Ovary (tissue), 9 donors: ENCODE data around the gene PIGZ. TPM values are rescaled to one million over a fixed set of nuclear protein-coding genes. Genes with fewer than 3 reads are reported as not detected.

Experiments
- DNase-seq, 5 donors: peaks; one replicate each; pipeline ENCODE4 v3.0.0-alpha.2; 2019 to 2020
- H3K27ac ChIP-seq, 2 donors: fragments of 200-600 bp; one replicate each; pipeline versions ENCODE4 v1.5.1 to v1.8.0; 2019 to 2022
- H3K27me3 ChIP-seq: fragments of 200-600 bp; one replicate; pipeline ENCODE4 v1.8.0; 2022
- H3K36me3 ChIP-seq: fragments of 200-600 bp; sonication (generic); one replicate; pipeline ENCODE4 v1.5.1; 2019
- H3K4me1 ChIP-seq: one replicate; pipeline ENCODE4 v1.8.1; 2013; ENCODE audit warnings: mild to moderate bottlenecking, moderate library complexity; ENCODE audit not compliant: insufficient read depth
- H3K4me3 ChIP-seq: fragments of 200-600 bp; sonication (generic); one replicate; pipeline ENCODE4 v1.5.1; 2017
- H3K9me3 ChIP-seq, 2 donors: fragments of 200-600 bp in 1 of 2; sonication (generic) in 1 of 2; one replicate each; pipeline versions ENCODE4 v1.5.1 to v1.8.1; 2013 to 2019; ENCODE audit warnings: mild to moderate bottlenecking in 1 of 2, moderate library complexity in 1 of 2
- EP300 ChIP-seq: sonication (generic); formaldehyde crosslinking; IDR thresholded peaks from one replicate; pipeline ENCODE4 v1.6.1; 2017; ENCODE audit warnings: antibody characterized with exemption
- POLR2A ChIP-seq: fragments of 450-650 bp; IDR thresholded peaks from one replicate; pipeline ENCODE4 v1.6.1; 2017; ENCODE audit warnings: antibody characterized with exemption, mild to moderate bottlenecking, moderate library complexity
- WGBS, 3 donors: extraction: QIAGEN DNeasy Blood & Tissue Kit in 1 of 3; methylation state at CpG; one replicate each; pipeline versions ENCODE4 v1.1.5 to v1.1.7; 2013 to 2017; 5-methylcytosine and 5-hydroxymethylcytosine counted together
- intact Hi-C, 4 donors: fragments of 100-400 bp; cut with DNase I; formaldehyde crosslinking; loops; one replicate each; pipeline versions ENCODE4 v1.11.0 to v1.15.1; 2022 to 2023
- polyA plus RNA-seq, 2 donors: library from polyadenylated mRNA; stranded (reverse); fragments of 200-250 nt in 1 of 2; fragments of 350-450 nt in 1 of 2; fragmentation: Illumina TruSeq in 1 of 2; extraction: RNeasy Lipid Tissue Mini Kit (QIAGEN cat#74804) in 1 of 2; gene quantifications; one replicate each; pipeline ENCODE4 v1.2.3, GENCODE V29; 2013 to 2014
- total RNA-seq, 7 donors: library from RNA; depleted of rRNA in 2 of 7; stranded (reverse); fragments of >200 nt in 2 of 7; fragmentation: NEBNext Ultra II Directional in 3 of 7; extraction: Animal tissue kit (Norgen Biotek cat#: 25700) in 3 of 7; gene quantifications; one replicate each; pipeline versions ENCODE4 v1.1.0 to v1.2.4, GENCODE V29; 2016 to 2023
- TF ChIP-seq, protein P1 (sequence below), 3 donors: fragments of 450-650 bp in 2 of 3; fragments of 200-600 bp in 1 of 3; IDR thresholded peaks; one replicate each; pipeline versions ENCODE4 v1.5.1 to v1.8.0; 2016 to 2022; ENCODE audit warnings: antibody characterized with exemption in 3 of 3, mild to moderate bottlenecking in 1 of 3
- donor health status: DM: no; HTN: no; CAD: no; lungs with moderate emphysema.
- donor health status: DM: no; HTN: no; CAD: no.
- donor health status: Bipolar disorder and iron deficiency.
- donor health status: DM: yes; HTN: yes; CAD: no.
- donor health status: DM: no; HTN: no; CAD: no.
- donor health status: DM: yes; HTN: yes; CAD: no.

PIGZ gene
- total and polyA plus RNA-seq, 9 donors = 0.45 to 7.4 (median 1.5) TPM; not detected in 1

DNA sequence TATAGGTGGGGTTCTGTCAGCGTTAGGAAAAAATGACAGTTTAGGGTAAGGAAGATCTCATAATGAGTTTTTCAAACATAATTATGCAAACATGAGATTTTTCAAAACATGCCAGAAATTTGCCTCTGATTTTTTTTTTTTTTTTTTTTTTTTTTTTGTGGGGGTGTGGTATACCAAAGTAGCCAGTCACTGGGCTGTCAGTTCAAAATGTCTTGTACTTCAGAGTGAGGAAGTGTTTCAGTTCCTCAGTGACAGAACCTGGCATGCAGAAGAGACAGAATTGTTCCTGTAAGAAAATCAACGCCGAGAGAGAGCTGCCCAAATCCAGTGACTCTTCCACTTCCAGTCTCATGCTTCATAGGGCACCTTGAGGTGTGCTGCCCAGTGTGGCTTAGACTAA lies 36.0 kb downstream of the PIGZ start:
- no peak for DNase-seq
- intact Hi-C loops = no loop called here
- no peak for TF ChIP-seq EP300
- TF ChIP-seq, protein P1, sequence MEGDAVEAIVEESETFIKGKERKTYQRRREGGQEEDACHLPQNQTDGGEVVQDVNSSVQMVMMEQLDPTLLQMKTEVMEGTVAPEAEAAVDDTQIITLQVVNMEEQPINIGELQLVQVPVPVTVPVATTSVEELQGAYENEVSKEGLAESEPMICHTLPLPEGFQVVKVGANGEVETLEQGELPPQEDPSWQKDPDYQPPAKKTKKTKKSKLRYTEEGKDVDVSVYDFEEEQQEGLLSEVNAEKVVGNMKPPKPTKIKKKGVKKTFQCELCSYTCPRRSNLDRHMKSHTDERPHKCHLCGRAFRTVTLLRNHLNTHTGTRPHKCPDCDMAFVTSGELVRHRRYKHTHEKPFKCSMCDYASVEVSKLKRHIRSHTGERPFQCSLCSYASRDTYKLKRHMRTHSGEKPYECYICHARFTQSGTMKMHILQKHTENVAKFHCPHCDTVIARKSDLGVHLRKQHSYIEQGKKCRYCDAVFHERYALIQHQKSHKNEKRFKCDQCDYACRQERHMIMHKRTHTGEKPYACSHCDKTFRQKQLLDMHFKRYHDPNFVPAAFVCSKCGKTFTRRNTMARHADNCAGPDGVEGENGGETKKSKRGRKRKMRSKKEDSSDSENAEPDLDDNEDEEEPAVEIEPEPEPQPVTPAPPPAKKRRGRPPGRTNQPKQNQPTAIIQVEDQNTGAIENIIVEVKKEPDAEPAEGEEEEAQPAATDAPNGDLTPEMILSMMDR (IDR thresholded peaks at IDR 0.05) = no peak
- TF ChIP-seq POLR2A = no peak
- Histone ChIP-seq H3K27me3 (no peaks in the 10 kb centered on the region), H3K36me3 (no peaks in the 10 kb centered on the region), H3K27ac (no peak overlapping the region), H3K4me1 (no peaks in the 10 kb centered on the region), H3K9me3 (no peaks in the 10 kb centered on the region), H3K4me3 (no peak overlapping the region)
- 92 to 94% (median 92%) methylated on average over 3 of the region's 3 CpGs for WGBS, 3 donors

DNA sequence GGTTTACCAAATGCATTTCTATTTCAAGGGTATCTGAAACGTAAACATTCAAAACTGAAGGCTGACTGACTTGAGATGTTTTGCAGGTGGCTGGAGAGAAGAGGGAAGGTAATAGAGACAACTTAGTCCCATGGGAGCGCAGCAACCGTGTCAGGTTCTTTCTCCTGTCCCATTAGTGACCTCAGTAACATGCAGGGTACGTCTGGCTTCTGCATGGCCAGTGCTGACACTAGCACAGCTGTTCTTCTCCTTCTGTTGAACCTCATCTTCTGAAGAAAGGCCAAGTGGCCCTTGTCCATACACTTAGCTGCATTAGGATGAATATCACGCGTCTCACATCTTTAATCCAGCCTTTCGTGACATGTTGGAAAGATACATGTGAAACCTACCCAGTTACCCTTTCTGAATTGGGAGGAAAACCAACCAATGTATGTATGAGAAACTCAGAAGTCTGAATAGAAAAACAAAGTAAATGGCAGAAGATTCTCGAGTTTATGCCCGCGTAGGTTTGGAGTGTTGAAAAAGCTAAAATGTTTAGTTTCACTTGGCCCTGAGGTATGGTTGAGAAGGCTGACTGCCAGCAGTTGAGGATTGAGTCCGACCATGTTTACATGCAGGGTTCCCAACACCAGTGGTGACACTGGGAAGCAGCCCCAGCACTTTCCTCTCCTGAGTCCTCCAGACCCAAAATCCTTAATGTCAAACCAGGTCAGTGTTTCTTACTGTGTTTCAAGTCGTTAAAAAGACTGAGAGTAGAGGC lies 36.6 kb downstream of the PIGZ start:
- Histone ChIP-seq H3K36me3 (no peaks in the 10 kb centered on the region), H3K4me3 (no peak overlapping the region), H3K27me3 (no peaks in the 10 kb centered on the region), H3K27ac (no peak overlapping the region), H3K9me3 (no peaks in the 10 kb centered on the region), H3K4me1 (no peaks in the 10 kb centered on the region)
- intact Hi-C loops = no loop called here
- TF ChIP-seq POLR2A = no peak
- TF ChIP-seq, protein P1 (IDR thresholded peaks at IDR 0.05) = no peak
- no peak for TF ChIP-seq EP300
- DNase-seq = no peak
- 78 to 82% (median 79%) methylated on average over 12 of the region's 12 CpGs for WGBS, 3 donors

DNA sequence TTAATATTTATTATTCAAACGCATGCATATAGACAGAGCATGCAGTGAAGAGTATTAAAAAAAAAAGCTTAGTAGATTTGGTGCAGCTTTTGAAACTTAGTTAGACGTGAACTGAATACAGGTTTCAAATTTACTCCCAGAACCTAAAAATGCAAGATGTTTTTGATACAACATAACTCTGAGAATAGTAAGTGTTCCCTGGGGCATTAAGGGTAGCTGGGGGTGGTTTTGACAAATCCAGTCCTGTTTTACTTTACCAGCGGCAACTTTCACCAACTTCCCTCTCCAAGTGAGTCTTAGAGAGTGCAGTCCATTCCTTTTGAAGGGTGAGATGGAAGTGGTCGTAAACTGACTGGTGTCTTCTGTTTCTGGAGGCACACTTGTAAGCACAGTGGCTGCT lies 37.5 kb downstream of the PIGZ start:
- Histone ChIP-seq H3K4me3 (no peak overlapping the region), H3K9me3 (no peaks in the 10 kb centered on the region), H3K27ac (no peak overlapping the region), H3K4me1 (no peaks in the 10 kb centered on the region), H3K36me3 (no peaks in the 10 kb centered on the region), H3K27me3 (no peaks in the 10 kb centered on the region)
- DNase-seq = no peak
- intact Hi-C loops = no loop called here
- WGBS, 3 donors = 86 to 92% (median 91%) methylated on average over 4 of the region's 4 CpGs
- no peak for TF ChIP-seq EP300
- TF ChIP-seq POLR2A = no peak
- TF ChIP-seq, protein P1 (IDR thresholded peaks at IDR 0.05) = no peak

DNA sequence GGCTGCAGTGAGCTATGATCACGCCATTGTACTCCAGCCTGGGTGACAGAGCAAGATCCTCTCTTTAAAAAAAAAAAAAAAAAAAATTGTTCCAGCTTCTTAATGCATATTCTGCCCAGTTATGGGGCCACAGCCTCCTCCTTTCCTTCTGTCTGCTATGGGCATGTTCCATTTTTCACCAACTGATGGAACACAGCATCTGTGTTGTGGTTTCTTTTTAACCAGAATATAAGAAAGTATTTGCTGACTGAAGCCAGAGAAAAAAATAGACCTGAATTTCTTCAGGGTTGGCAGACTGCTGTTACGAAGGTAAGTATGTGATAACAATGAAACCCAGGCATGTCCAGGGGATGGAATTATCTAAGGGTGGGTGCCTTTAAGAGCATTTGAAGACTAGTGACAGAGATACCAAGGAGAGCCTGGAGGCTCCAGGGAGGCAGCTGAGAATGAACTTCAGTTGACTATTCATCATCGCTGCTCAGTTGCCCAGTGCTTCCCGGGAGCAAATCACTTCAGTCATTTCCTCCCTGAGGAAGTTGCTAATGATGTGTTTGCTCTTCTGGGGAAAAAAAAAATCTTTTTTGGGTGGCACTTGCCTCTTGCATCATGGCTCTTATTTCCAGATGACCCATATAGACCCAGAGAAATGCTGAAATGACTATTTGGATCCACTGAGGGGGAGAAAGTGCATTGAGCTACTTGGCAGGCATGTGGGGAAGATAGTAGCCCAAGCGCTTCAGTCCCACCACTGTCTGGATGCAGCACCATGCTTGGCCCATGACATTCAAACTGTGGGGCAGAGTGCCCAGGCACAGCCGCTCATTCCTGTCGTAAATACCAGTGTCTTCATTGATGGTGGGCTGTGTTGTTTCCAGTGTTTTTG lies 40.8 kb downstream of the PIGZ start:
- Histone ChIP-seq H3K4me3 (no peak overlapping the region), H3K27ac (no peak overlapping the region), H3K27me3 (no peaks in the 10 kb centered on the region), H3K4me1 (no peaks in the 10 kb centered on the region), H3K36me3 (no peaks in the 10 kb centered on the region), H3K9me3 (no peaks in the 10 kb centered on the region)
- no peak for DNase-seq
- 91 to 94% (median 93%) methylated on average over 7 of the region's 7 CpGs for WGBS, 3 donors
- TF ChIP-seq POLR2A (no peak), EP300 (no peak)
- TF ChIP-seq, protein P1 (IDR thresholded peaks at IDR 0.05) = no peak
- intact Hi-C loops = no loop called here
